HepG2 (cell line): ENCODE data around the gene DENND4A. TPM values are rescaled to one million over a fixed set of nuclear protein-coding genes. Genes with fewer than 3 reads are reported as not detected.
A peak's percentile ranks its signal among the peaks of the same experiment; 100 is the strongest.

Source experiments
- ATAC-seq: fragments of 200-7000 bp; cut with Tn5 transposase; 3 replicates; pipeline ENCODE4 v1.9.1; 2020; ENCODE audit warnings: mild to moderate bottlenecking, moderate library complexity
- BruUV-seq: library from RNA; stranded (reverse); fragments of 400-500 nt; replicated peaks from 2 replicates; lab custom pipeline; 2021; lab: Mats Ljungman, UMichigan
- CTCF ChIA-PET: fragments of 300-600 bp; formaldehyde crosslinking; extraction: SDS; loops from one replicate; lab custom pipeline; 2021; ENCODE audit warnings: low total read pairs, inconsistent platforms, low intra/inter-chr PET ratio; lab: Yijun Ruan, JAX
- POLR2A ChIA-PET: fragments of 350-600 bp; sonication (Branson Sonifier 250); formaldehyde crosslinking; loops from one replicate; lab custom pipeline; 2020; ENCODE audit warnings: antibody characterized with exemption, inconsistent platforms; lab: Yijun Ruan, JAX
- DNase-seq: peaks from one replicate; pipeline ENCODE4 v3.0.0-alpha.2; 2015; ENCODE audit warnings: low spot score
- FAIRE-seq: peaks from 3 replicates; lab custom pipeline; 2011; peaks lifted over from hg19 to GRCh38; lab: Jason Lieb, UNC
- H2AFZ ChIP-seq: one replicate; pipeline ENCODE4 v1.6.1; 2011; ENCODE audit warnings: low read length, inconsistent platforms
- H3K27ac ChIP-seq: fragments of 300-600 bp; 3 replicates; pipeline ENCODE4 v1.8.0; 2011; ENCODE audit warnings: mixed run types, mild to moderate bottlenecking, mixed read lengths, low read length, inconsistent platforms; ENCODE audit not compliant: insufficient read depth; ENCODE audit errors: extremely low read length
- H3K27me3 ChIP-seq, 2 experiments: fragments of 200-600 bp in 1 of 2; 2 replicates in 1 of 2; 3 replicates in 1 of 2; pipeline versions ENCODE4 v1.6.0 to v1.8.0; 2011; ENCODE audit warnings: low read length in 2 of 2, mild to moderate bottlenecking in 2 of 2, moderate library complexity in 2 of 2, inconsistent platforms in 1 of 2; ENCODE audit not compliant: insufficient read depth in 2 of 2, control insufficient read depth in 1 of 2
- H3K36me3 ChIP-seq, 2 experiments: fragments of 200-600 bp in 1 of 2; replicated peaks in 1 of 2; 2 replicates in 1 of 2; 3 replicates in 1 of 2; pipeline versions ENCODE4 v1.5.1 to v1.8.0; 2011; ENCODE audit warnings: low read length in 2 of 2, inconsistent platforms in 1 of 2; ENCODE audit not compliant: insufficient read depth in 2 of 2, control insufficient read depth in 1 of 2
- H3K4me1 ChIP-seq: 2 replicates; pipeline ENCODE4 v1.5.1; 2012; ENCODE audit warnings: low read length, inconsistent platforms; ENCODE audit not compliant: insufficient read depth
- H3K4me2 ChIP-seq: 2 replicates; pipeline ENCODE4 v1.6.0; 2011; ENCODE audit warnings: low read depth, low read length, inconsistent platforms
- H3K4me3 ChIP-seq, 3 experiments: fragments of 200-600 bp in 1 of 3; sonication (generic), shearing (Covaris generic) in 1 of 3; replicated peaks in 1 of 3; 2 replicates each; pipeline ENCODE4 v1.5.1; 2011 to 2016; ENCODE audit warnings: low read length in 3 of 3, inconsistent platforms in 2 of 3, low read depth in 2 of 3, mild to moderate bottlenecking in 2 of 3, control low read depth in 1 of 3, mixed read lengths in 1 of 3; ENCODE audit not compliant: insufficient read depth in 1 of 3
- H3K79me2 ChIP-seq: one replicate; pipeline ENCODE4 v1.6.1; 2011; ENCODE audit warnings: low read length, inconsistent platforms; ENCODE audit not compliant: insufficient read depth
- H3K9ac ChIP-seq: 2 replicates; pipeline ENCODE4 v1.6.0; 2011; ENCODE audit warnings: mild to moderate bottlenecking, low read depth, low read length, inconsistent platforms; ENCODE audit not compliant: insufficient read depth
- H3K9me3 ChIP-seq: 2 replicates; pipeline ENCODE4 v1.5.1; 2012; ENCODE audit warnings: mild to moderate bottlenecking, low read length
- H4K20me1 ChIP-seq: 2 replicates; pipeline ENCODE4 v1.6.0; 2011; ENCODE audit warnings: inconsistent platforms, mild to moderate bottlenecking, low read length, moderate library complexity; ENCODE audit not compliant: insufficient read depth
- CBX5 ChIP-seq: sonication (generic); formaldehyde crosslinking; IDR thresholded peaks from 2 replicates; pipeline ENCODE4 v1.4.0; 2020; ENCODE audit warnings: missing genetic modification reagents, borderline replicate concordance
- CSRNP2 ChIP-seq: sonication (generic); formaldehyde crosslinking; conservative IDR thresholded peaks from 2 replicates; pipeline ENCODE4 v1.8.0; 2022; ENCODE audit warnings: low read depth, missing genetic modification reagents
- GTF2F1 ChIP-seq: fragments of 150-350 bp; IDR thresholded peaks from 2 replicates; pipeline ENCODE4 v1.6.1; 2014; ENCODE audit warnings: low read length
- MAFF ChIP-seq: IDR thresholded peaks from 2 replicates; pipeline ENCODE4 v1.6.1; 2011; ENCODE audit warnings: low read depth, low read length, improper control_type of control experiment
- MAFK ChIP-seq, 2 experiments: IDR thresholded peaks in 1 of 2; conservative IDR thresholded peaks in 1 of 2; 2 replicates each; pipeline ENCODE4 v1.6.1; 2011; ENCODE audit warnings: improper control_type of control experiment in 2 of 2, low read length in 2 of 2
- MAX ChIP-seq: IDR thresholded peaks from 2 replicates; pipeline ENCODE4 v1.6.1; 2012; ENCODE audit warnings: inconsistent platforms
- MBNL3 ChIP-seq: fragments of 250-450 bp; sonication (Bioruptor Pico); conservative IDR thresholded peaks from 2 replicates; pipeline ENCODE4 v1.8.0; 2022; ENCODE audit warnings: mild to moderate bottlenecking, inconsistent platforms
- PREB ChIP-seq: sonication (generic); formaldehyde crosslinking; IDR thresholded peaks from 2 replicates; pipeline ENCODE4 v1.4.0; 2020; ENCODE audit warnings: missing genetic modification reagents
- ZBTB21 ChIP-seq: sonication (generic); formaldehyde crosslinking; IDR thresholded peaks from 2 replicates; pipeline ENCODE4 v1.4.0; 2020; ENCODE audit warnings: missing genetic modification reagents
- ZNF263 ChIP-seq: sonication (generic); formaldehyde crosslinking; IDR thresholded peaks from 2 replicates; pipeline ENCODE4 v1.4.0; 2020; ENCODE audit warnings: missing genetic modification reagents
- ZNF264 ChIP-seq: sonication (generic); formaldehyde crosslinking; IDR thresholded peaks from 2 replicates; pipeline ENCODE4 v1.4.0; 2020; ENCODE audit warnings: missing genetic modification reagents
- ZNF558 ChIP-seq: sonication (generic); formaldehyde crosslinking; IDR thresholded peaks from 2 replicates; pipeline ENCODE4 v1.9.0; 2022; ENCODE audit warnings: mild to moderate bottlenecking, missing genetic modification reagents, borderline replicate concordance
- ZNF580 ChIP-seq: IDR thresholded peaks from 2 replicates; pipeline ENCODE4 v1.6.1; 2016; ENCODE audit warnings: low read depth, borderline replicate concordance
- ZNF800 ChIP-seq: sonication (generic); formaldehyde crosslinking; IDR thresholded peaks from 2 replicates; pipeline ENCODE4 v1.4.0; 2020; ENCODE audit warnings: missing genetic modification reagents
- WGBS: methylation state at CpG from one replicate; pipeline ENCODE4 v1.1.6; 2017; ENCODE audit warnings: low lambda C conversion rate; 5-methylcytosine and 5-hydroxymethylcytosine counted together
- in situ Hi-C: cut with HindIII; loops from 2 replicates; pipeline ENCODE4 v1.10.0; 2017; ENCODE audit warnings: low pct_unique_long_range_greater_than_20kb; ENCODE audit not compliant: extremely low pct_ligation_motif_present
- intact Hi-C: fragments of 100-400 bp; cut with micrococcal nuclease; formaldehyde crosslinking; loops from one replicate; pipeline ENCODE4 v1.10.0; 2022; ENCODE audit not compliant: unreplicated experiment
- polyA plus RNA-seq, 8 experiments: library from polyadenylated mRNA; depleted of rRNA in 3 of 8; stranded (reverse) in 7 of 8; unstranded in 1 of 8; fragments of >200 nt; fragmentation: Illumina TruSeq in 4 of 8; extraction: Trizol in 4 of 8; gene quantifications; 2 replicates each; pipeline versions ENCODE4 v1.2.1 to v1.2.3, GENCODE V29; 2011 to 2016; ENCODE audit warnings: low read depth in 4 of 8, missing spikeins in 1 of 8, mixed read lengths in 1 of 8; ENCODE audit not compliant: insufficient read depth in 1 of 8
- total RNA-seq, 5 experiments: library from RNA; depleted of rRNA; stranded (reverse); fragments of >200 nt; fragmentation: Illumina TruSeq; extraction: Trizol; gene quantifications; 2 replicates each; pipeline ENCODE4 v1.2.3, GENCODE V29; 2016; ENCODE audit warnings: low read depth in 1 of 5

The DENND4A gene
- total and polyA plus RNA-seq, 2 of the 13 experiments (the other 11 are each of a cell fraction or from before 2014, with no cell fraction given) = 13.2 to 18.6 TPM

GRCh38 chr15:65795663-65796216, 3.6 kb upstream of the DENND4A start:
- POLR2A ChIA-PET = no interaction called here
- TF ChIP-seq MBNL3 (CRISPR knock-in tag) (no peak), CBX5 (CRISPR knock-in tag) (no peak), ZNF580 (CRISPR knock-in tag) (no peak), MAX (no peak), ZBTB21 (CRISPR knock-in tag) (no peak), ZNF264 (no peak), MAFF (peak; percentile 80), CSRNP2 (no peak), GTF2F1 (no peak), ZNF800 (CRISPR knock-in tag) (no peak), MAFK (conservative IDR thresholded peaks at IDR 0.05 in 1 of 2, IDR thresholded peaks at IDR 0.05 in 1 of 2; ENCODE audit: low read length in 2 of 2) (peak; percentile 79 to 89), ZNF263 (CRISPR knock-in tag) (no peak), ZNF558 (CRISPR knock-in tag) (no peak), PREB (CRISPR knock-in tag) (no peak)
- peaks cover 13% of the 10 kb centered on the region for H3K79me2 ChIP-seq
- H4K20me1 ChIP-seq = no peaks in the 10 kb centered on the region
- no peaks in the 10 kb centered on the region for H3K36me3 ChIP-seq
- ATAC-seq (no peak), FAIRE-seq (no peak), DNase-seq (no peak)
- in situ Hi-C loops = no loop called here
- H3K9ac ChIP-seq = no peak overlapping the region
- no peak overlapping the region for H3K4me3 ChIP-seq
- no peak overlapping the region for H3K27ac ChIP-seq
- H3K4me2 ChIP-seq = no peak overlapping the region
- intact Hi-C loops = no loop called here
- no peak overlapping the region for H2AFZ ChIP-seq
- 72% methylated on average over 3 of the region's 3 CpGs for WGBS
- CTCF ChIA-PET = no interaction called here
- H3K9me3 ChIP-seq = no peaks in the 10 kb centered on the region
- H3K4me1 ChIP-seq = peaks cover 30% of the 10 kb centered on the region
- no peaks in the 10 kb centered on the region; a peak in 1 of 5 replicates for H3K27me3 ChIP-seq
- BruUV-seq = no TSS peak
